Aortic smooth muscle cell (primary cell): ENCODE results near the gene GARNL3. TPM values are rescaled to one million over a fixed set of nuclear protein-coding genes. Genes with fewer than 3 reads are reported as not detected.

Source experiments
- total RNA-seq: library from RNA; depleted of rRNA; stranded (reverse); fragments of >200 nt; gene quantifications from 2 replicates; pipeline ENCODE4 v1.2.3, GENCODE V29; 2014

GARNL3 gene
- 5.0 and 7.7 TPM in 2 replicates for total RNA-seq

DNA sequence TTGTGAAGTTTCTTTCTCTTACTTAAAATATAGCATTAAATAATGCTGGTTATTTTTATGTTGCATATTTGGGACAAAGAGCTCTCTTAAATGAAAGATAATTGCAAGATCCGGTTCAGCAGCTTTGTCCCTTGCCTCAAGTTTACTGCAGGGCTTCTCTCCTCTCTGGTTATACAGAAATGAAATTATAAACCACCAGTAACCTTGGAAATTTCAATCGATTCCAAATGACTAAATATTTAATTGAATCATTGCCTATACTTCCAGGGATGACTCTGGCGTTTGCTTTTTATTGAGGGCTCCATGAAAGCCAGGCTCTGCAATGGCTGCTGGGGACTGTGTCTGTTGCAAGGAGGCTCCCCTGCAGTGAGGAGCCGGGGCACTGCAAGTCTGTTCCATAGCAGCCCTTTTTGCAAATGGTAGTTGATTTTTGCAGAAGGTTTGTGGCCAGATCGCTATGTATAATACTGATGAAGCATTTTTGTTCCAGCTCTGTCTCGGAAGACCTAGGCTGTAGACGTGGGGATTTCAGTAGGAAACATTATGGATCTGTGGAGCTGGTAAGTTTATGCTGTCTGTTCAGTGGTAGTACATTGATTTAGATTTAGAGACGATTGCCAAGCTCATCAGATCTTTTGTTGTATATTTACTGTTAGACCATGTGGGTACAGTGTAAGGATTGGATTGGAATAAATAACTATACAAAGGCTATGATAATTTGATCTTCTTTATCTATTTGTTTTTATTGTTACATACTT is at the start of gene GARNL3:
Gene GARNL3 (plus strand): TSS at position 313 of the 758 bp plus-strand sequence. CDS start 104 bp downstream, at position 417.

GRCh38 chr9:127396808-127397645 is 132.5 kb downstream of the GARNL3 start, which contains the start of gene SLC2A8:
TSS of gene SLC2A8 (plus strand) at chr9:127397169. CDS start at chr9:127397231, 62 bp downstream.

DNA sequence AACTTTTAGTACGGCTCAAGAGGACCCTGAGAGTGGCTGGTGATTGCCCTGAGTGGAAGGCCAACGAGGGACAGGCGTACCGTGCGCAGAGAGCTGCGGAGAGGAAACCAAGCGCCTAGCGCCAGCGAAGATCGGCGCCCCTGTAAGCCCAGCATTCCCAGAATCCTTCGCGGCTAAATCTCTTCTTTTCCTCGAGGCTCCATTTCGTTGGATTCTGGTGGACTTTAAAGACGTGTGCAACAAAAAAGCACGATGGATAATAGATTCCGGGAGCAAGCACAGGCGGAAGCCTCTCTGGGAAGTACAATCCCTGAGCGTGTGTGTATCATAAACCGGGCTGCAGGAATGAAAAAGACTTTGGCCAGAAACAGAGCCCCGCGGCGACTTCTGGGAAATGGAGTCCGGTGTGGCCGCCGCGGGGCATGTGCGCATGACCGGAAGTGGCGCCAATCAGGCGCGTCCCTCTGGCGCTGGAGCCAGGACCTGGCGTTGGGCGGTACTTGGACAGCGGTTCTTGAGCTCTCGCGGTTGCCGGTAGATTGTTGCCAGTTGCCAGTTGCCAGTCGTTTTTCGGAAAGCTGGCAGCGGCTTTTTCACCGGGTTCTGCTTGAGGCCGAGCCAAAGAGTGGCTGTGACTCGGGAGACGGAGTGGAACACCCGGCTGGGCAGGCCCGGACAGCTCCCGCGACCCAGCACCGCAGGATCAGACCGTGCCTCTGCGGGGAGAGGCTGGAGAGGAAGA is 159.5 kb downstream of the GARNL3 start, which contains the start of gene ZNF79:
Gene ZNF79 (plus strand): TSS at position 449 of the 742 bp plus-strand sequence. CDS start 406 bp downstream, outside the sequence.

Other genes with a start within 250 kb of the GARNL3 start
- gene ANGPTL2, start 142.1 kb upstream of the GARNL3 start, total RNA-seq: 44.6 and 56.7 TPM in 2 replicates
- gene SLC2A8, start 132.4 kb downstream of the GARNL3 start, total RNA-seq: 10.0 and 11.1 TPM in 2 replicates
- 8.6 and 9.2 TPM in 2 replicates for gene ZNF79, start 159.6 kb downstream of the GARNL3 start, total RNA-seq
- gene RPL12, start 186.6 kb downstream of the GARNL3 start, total RNA-seq: 1,147 and 1,162 TPM in 2 replicates
- gene LRSAM1, start 186.7 kb downstream of the GARNL3 start, total RNA-seq: 10.8 and 12.1 TPM in 2 replicates